Natural killer cell (primary cell): Measurements from ENCODE around the gene MED27. TPM values are rescaled to one million over a fixed set of nuclear protein-coding genes. Genes with fewer than 3 reads are reported as not detected.
A peak's percentile ranks its signal among the peaks of the same experiment; 100 is the strongest.

Experiments
- ATAC-seq, 3 donors: fragments of 150-1000 bp in 2 of 3; fragments of 200-7000 bp in 1 of 3; cut with Tn5 transposase; 1 replicate in 1 of 3; 2 replicates in 2 of 3; pipeline ENCODE4 v1.10.0; 2021; ENCODE audit warnings: mild to moderate bottlenecking in 2 of 3, moderate library complexity in 2 of 3
- DNase-seq, 2 donors: peaks; one replicate each; pipeline versions ENCODE4 v3.0.0 to v3.0.0-alpha.2; 2013 to 2021; ENCODE audit warnings: mixed read lengths in 1 of 2
- H3K27ac ChIP-seq: one replicate; pipeline ENCODE4 v1.5.1; 2013; ENCODE audit warnings: mild to moderate bottlenecking, low read length
- H3K27me3 ChIP-seq: one replicate; pipeline ENCODE4 v1.6.1; 2013; ENCODE audit warnings: low read length; ENCODE audit not compliant: control insufficient read depth, insufficient read depth
- H3K36me3 ChIP-seq: one replicate; pipeline ENCODE4 v1.6.1; 2013; ENCODE audit warnings: low read length; ENCODE audit not compliant: control insufficient read depth, insufficient read depth
- H3K4me1 ChIP-seq: one replicate; pipeline ENCODE4 v1.6.1; 2013; ENCODE audit warnings: low read length; ENCODE audit not compliant: control insufficient read depth, insufficient read depth
- H3K4me3 ChIP-seq: one replicate; pipeline ENCODE4 v1.5.1; 2013; ENCODE audit warnings: low read length
- H3K9me3 ChIP-seq: one replicate; pipeline ENCODE4 v1.6.1; 2013; ENCODE audit warnings: low read length; ENCODE audit not compliant: control insufficient read depth, insufficient read depth
- H3K27ac Mint-ChIP-seq, 2 donors: one replicate each; pipeline ENCODE4 v1.8.0; 2022; ENCODE audit warnings: mild to moderate bottlenecking in 2 of 2, mixed read lengths in 2 of 2, moderate library complexity in 1 of 2
- H3K27me3 Mint-ChIP-seq, 2 donors: one replicate each; pipeline ENCODE4 v1.8.0; 2022; ENCODE audit warnings: low read depth in 2 of 2, mixed read lengths in 2 of 2
- H3K36me3 Mint-ChIP-seq: one replicate; pipeline ENCODE4 v1.8.0; 2022; ENCODE audit warnings: mixed read lengths
- H3K4me1 Mint-ChIP-seq, 2 donors: one replicate each; pipeline ENCODE4 v1.8.0; 2022; ENCODE audit warnings: mixed read lengths in 2 of 2
- H3K4me3 Mint-ChIP-seq: one replicate; pipeline ENCODE4 v1.8.0; 2022; ENCODE audit warnings: mild to moderate bottlenecking, moderate library complexity, mixed read lengths
- H3K9me3 Mint-ChIP-seq, 2 donors: one replicate each; pipeline ENCODE4 v1.8.0; 2022; ENCODE audit warnings: mixed read lengths in 2 of 2
- CTCF ChIP-seq: fragments of 200-600 bp; IDR thresholded peaks from one replicate; pipeline ENCODE4 v1.8.0; 2022; ENCODE audit warnings: antibody characterized with exemption
- WGBS: methylation state at CpG from one replicate; pipeline ENCODE4 v1.1.7; 2013; ENCODE audit warnings: missing lambda C conversion rate; ENCODE audit not compliant: insufficient coverage; 5-methylcytosine and 5-hydroxymethylcytosine counted together
- intact Hi-C: fragments of 100-400 bp; cut with micrococcal nuclease; formaldehyde crosslinking; loops from one replicate; pipeline ENCODE4 v1.14.2; 2022
- total RNA-seq, 4 donors: library from RNA; stranded (reverse); fragments of 120-200 nt in 1 of 4; gene quantifications; one replicate each; pipeline versions ENCODE4 v1.2.3 to v1.2.4, GENCODE V29; 2013 to 2022

The MED27 gene
- total RNA-seq, 3 donors from 2014 or later (not counting 1 experiment from before 2014, with no cell fraction given), result 24.4 to 27.3 (median 26.9) TPM

- no peak for DNase-seq
- intact Hi-C loops, result no loop called here
- peaks cover 12 to 23% of the 10 kb centered on the region in 2 donors for H3K4me1 Mint-ChIP-seq
- no peaks in the 10 kb centered on the region for H3K4me1 ChIP-seq
- TF ChIP-seq CTCF, result no peak
- no peak overlapping the region for H3K4me3 Mint-ChIP-seq
- H3K27ac Mint-ChIP-seq, result no peak overlapping the region
- H3K4me3 ChIP-seq, result no peak overlapping the region
- ATAC-seq, result no peak
- 98% methylated on average over 7 of the region's 7 CpGs for WGBS
- no peak overlapping the region for H3K27ac ChIP-seq
- H3K27me3 ChIP-seq, result no peaks in the 10 kb centered on the region
- no peaks in the 10 kb centered on the region for H3K9me3 ChIP-seq
- no peaks in the 10 kb centered on the region for H3K36me3 Mint-ChIP-seq
- H3K9me3 Mint-ChIP-seq, result peaks cover 6% of the 10 kb centered on the region in 2 donors
- no peaks in the 10 kb centered on the region for H3K27me3 Mint-ChIP-seq
- no peaks in the 10 kb centered on the region for H3K36me3 ChIP-seq
Measured at GRCh38 chr9:131965841-131966240, 113.8 kb downstream of the MED27 start.

DNA sequence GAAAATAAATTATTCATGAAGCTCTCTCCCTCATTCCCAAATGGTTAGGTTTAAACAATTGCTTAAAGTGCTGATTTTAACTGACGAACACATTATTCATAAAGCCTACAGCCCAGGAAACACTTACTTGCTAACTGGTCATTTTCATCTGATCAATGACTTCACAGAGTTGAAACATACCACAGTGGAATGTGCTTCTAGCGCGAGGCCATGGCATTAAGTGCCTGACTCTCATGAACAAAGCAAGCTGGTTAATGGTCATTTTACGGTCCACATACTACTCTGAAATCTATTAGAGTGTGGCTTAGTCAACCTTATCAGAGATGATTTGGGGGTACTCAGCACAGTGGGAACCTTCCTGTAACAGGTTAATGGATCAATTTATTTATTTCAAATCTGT is 114.6 kb downstream of the MED27 start:
- no peaks in the 10 kb centered on the region for H3K36me3 ChIP-seq
- ATAC-seq (no peak), DNase-seq (no peak)
- H3K27me3 Mint-ChIP-seq, result no peaks in the 10 kb centered on the region
- H3K36me3 Mint-ChIP-seq, result no peaks in the 10 kb centered on the region
- peaks cover 17 to 23% of the 10 kb centered on the region in 2 donors for H3K4me1 Mint-ChIP-seq
- no peak overlapping the region for H3K27ac ChIP-seq
- WGBS, result 98% methylated on average over 4 of the region's 4 CpGs
- no peak overlapping the region for H3K4me3 Mint-ChIP-seq
- H3K4me3 ChIP-seq, result no peak overlapping the region
- H3K27me3 ChIP-seq, result no peaks in the 10 kb centered on the region
- intact Hi-C loops, result no loop called here
- no peaks in the 10 kb centered on the region for H3K9me3 ChIP-seq
- no peak for TF ChIP-seq CTCF
- peaks cover 6% of the 10 kb centered on the region in 2 donors for H3K9me3 Mint-ChIP-seq
- H3K27ac Mint-ChIP-seq, result peak overlapping the region in 1 of 2 donors; percentile 73
- no peaks in the 10 kb centered on the region for H3K4me1 ChIP-seq

- intact Hi-C loops, result no loop called here
- Mint-ChIP-seq H3K4me3 (no peak overlapping the region), H3K27ac (peak overlapping the region; percentile 71 to 73), H3K36me3 (no peaks in the 10 kb centered on the region), H3K4me1 (peaks cover 17 to 23% of the 10 kb centered on the region in 2 donors), H3K9me3 (peaks cover 6% of the 10 kb centered on the region in 2 donors), H3K27me3 (no peaks in the 10 kb centered on the region)
- Histone ChIP-seq H3K9me3 (no peaks in the 10 kb centered on the region), H3K4me1 (no peaks in the 10 kb centered on the region), H3K27me3 (no peaks in the 10 kb centered on the region), H3K4me3 (no peak overlapping the region), H3K36me3 (peaks cover 3% of the 10 kb centered on the region), H3K27ac (no peak overlapping the region)
- WGBS, result 98% methylated on average over 8 of the region's 12 CpGs
- DNase-seq (no peak), ATAC-seq (no peak)
- no peak for TF ChIP-seq CTCF
Measured at GRCh38 chr9:131963072-131964030, 116.3 kb downstream of the MED27 start.
